GM23338 (cell line): ENCODE data around the gene NRL. TPM values are rescaled to one million over a fixed set of nuclear protein-coding genes. Genes with fewer than 3 reads are reported as not detected.

Experiments used
- ATAC-seq: fragments of 200-7000 bp; cut with Tn5 transposase; 3 replicates; pipeline ENCODE4 v1.9.1; 2020
- DNase-seq: peaks from one replicate; pipeline ENCODE4 v3.0.0-alpha.2; 2015; ENCODE audit warnings: low spot score
- H2AFZ ChIP-seq: fragments of 200-600 bp; sonication (generic); 2 replicates; pipeline ENCODE4 v1.8.0; 2016; ENCODE audit warnings: antibody characterized with exemption, mild to moderate bottlenecking, moderate library complexity
- H3F3A ChIP-seq: fragments of 200-600 bp; sonication (generic); replicated peaks from 2 replicates; pipeline ENCODE4 v1.8.0; 2017; ENCODE audit warnings: antibody characterized with exemption, mixed run types, low read depth
- H3K27ac ChIP-seq: fragments of 200-600 bp; sonication (generic); 2 replicates; pipeline ENCODE4 v1.6.1; 2016; ENCODE audit warnings: low read depth
- H3K27me3 ChIP-seq: fragments of 200-600 bp; sonication (generic); 2 replicates; pipeline ENCODE4 v1.8.0; 2016; ENCODE audit warnings: mild to moderate bottlenecking, mixed run types, moderate library complexity; ENCODE audit not compliant: insufficient read depth
- H3K36me3 ChIP-seq: fragments of 200-600 bp; sonication (generic); 2 replicates; pipeline ENCODE4 v1.8.0; 2016; ENCODE audit warnings: mild to moderate bottlenecking; ENCODE audit not compliant: insufficient read depth
- H3K4me1 ChIP-seq: fragments of 200-600 bp; sonication (generic); 2 replicates; pipeline ENCODE4 v1.8.0; 2016; ENCODE audit warnings: mild to moderate bottlenecking, moderate library complexity; ENCODE audit not compliant: insufficient read depth
- H3K4me2 ChIP-seq: fragments of 200-600 bp; sonication (generic); 2 replicates; pipeline ENCODE4 v1.7.1; 2017; ENCODE audit warnings: mixed run types
- H3K4me3 ChIP-seq: fragments of 200-600 bp; sonication (generic); 2 replicates; pipeline ENCODE4 v1.6.1; 2016; ENCODE audit warnings: mixed run types
- H3K79me2 ChIP-seq: fragments of 200-600 bp; sonication (generic); replicated peaks from 2 replicates; pipeline ENCODE4 v1.8.0; 2017; ENCODE audit warnings: mild to moderate bottlenecking; ENCODE audit not compliant: insufficient read depth
- H3K9me2 ChIP-seq: fragments of 200-600 bp; sonication (generic); 2 replicates; pipeline ENCODE4 v1.8.0; 2017; ENCODE audit not compliant: insufficient read depth
- H4K20me1 ChIP-seq: fragments of 200-600 bp; sonication (generic); replicated peaks from 2 replicates; pipeline ENCODE4 v1.8.0; 2017; ENCODE audit warnings: mild to moderate bottlenecking; ENCODE audit not compliant: insufficient read depth
- H3K27ac Mint-ChIP-seq: 2 replicates; pipeline ENCODE4 v1.8.0; 2020; ENCODE audit warnings: inconsistent platforms, mild to moderate bottlenecking, moderate library complexity, mixed read lengths
- H3K27me3 Mint-ChIP-seq: 3 replicates; pipeline ENCODE4 v1.8.0; 2022; ENCODE audit warnings: low read depth, mild to moderate bottlenecking, moderate library complexity, mixed read lengths, inconsistent platforms; ENCODE audit not compliant: insufficient read depth, poor library complexity
- H3K36me3 Mint-ChIP-seq: 3 replicates; pipeline ENCODE4 v1.8.0; 2021; ENCODE audit warnings: low read depth, mild to moderate bottlenecking, inconsistent platforms, moderate library complexity, mixed read lengths
- H3K4me1 Mint-ChIP-seq: 3 replicates; pipeline ENCODE4 v1.8.0; 2020; ENCODE audit warnings: mild to moderate bottlenecking, inconsistent platforms, mixed read lengths
- H3K4me3 Mint-ChIP-seq: 3 replicates; pipeline ENCODE4 v1.8.0; 2021; ENCODE audit warnings: moderate library complexity, mild to moderate bottlenecking, inconsistent platforms, mixed read lengths
- H3K9me3 Mint-ChIP-seq: 3 replicates; pipeline ENCODE4 v1.8.0; 2020; ENCODE audit warnings: moderate library complexity, mild to moderate bottlenecking, inconsistent platforms, mixed read lengths
- CREB1 ChIP-seq: fragments of 250-450 bp; sonication (Bioruptor Pico); IDR thresholded peaks from 2 replicates; pipeline ENCODE4 v1.5.0; 2020; ENCODE audit warnings: low read depth, mild to moderate bottlenecking, moderate library complexity
- EZH2 ChIP-seq: fragments of 200-600 bp; sonication (generic); IDR thresholded peaks from one replicate; pipeline ENCODE4 v1.8.0; 2017; ENCODE audit warnings: antibody characterized with exemption, mild to moderate bottlenecking, low read depth; ENCODE audit not compliant: unreplicated experiment
- EZH2phosphoT487 ChIP-seq: fragments of 200-600 bp; sonication (generic); IDR thresholded peaks from one replicate; pipeline ENCODE4 v1.8.1; 2018; ENCODE audit warnings: antibody characterized with exemption; ENCODE audit not compliant: unreplicated experiment
- JUNB ChIP-seq: IDR thresholded peaks from one replicate; pipeline ENCODE4 v1.6.1; 2016; ENCODE audit warnings: antibody characterized with exemption; ENCODE audit not compliant: unreplicated experiment
- NANOG ChIP-seq: IDR thresholded peaks from 2 replicates; pipeline ENCODE4 v1.6.1; 2016; ENCODE audit warnings: antibody characterized with exemption, borderline replicate concordance
- POLR2AphosphoS5 ChIP-seq: IDR thresholded peaks from 2 replicates; pipeline ENCODE4 v1.6.1; 2016; ENCODE audit warnings: antibody characterized with exemption, low read depth
- STAT1 ChIP-seq: IDR thresholded peaks from one replicate; pipeline ENCODE4 v1.6.1; 2016; ENCODE audit warnings: antibody characterized with exemption; ENCODE audit not compliant: unreplicated experiment
- ZNF114 ChIP-seq: fragments of 250-450 bp; sonication (Bioruptor Pico); IDR thresholded peaks from 2 replicates; pipeline ENCODE4 v1.5.0; 2020; ENCODE audit warnings: mild to moderate bottlenecking, moderate library complexity
- ZNF331 ChIP-seq: fragments of 250-450 bp; sonication (Bioruptor Pico); IDR thresholded peaks from 2 replicates; pipeline ENCODE4 v1.5.0; 2020; ENCODE audit warnings: low read depth, mild to moderate bottlenecking, moderate library complexity
- polyA plus RNA-seq: library from polyadenylated mRNA; unstranded; fragments of >200 nt; fragmentation: Nextera tagmentation; extraction: Ambion mirVana; gene quantifications from 2 replicates; pipeline ENCODE4 v1.2.1, GENCODE V29; 2016
- total RNA-seq: library from RNA; depleted of rRNA; stranded (reverse); fragments of >200 nt; shearing (Covaris generic); gene quantifications from 2 replicates; pipeline ENCODE4 v1.2.3, GENCODE V29; 2014
- TF ChIP-seq, protein P1 (sequence below): fragments of 250-450 bp; sonication (Bioruptor Pico); IDR thresholded peaks from 2 replicates; pipeline ENCODE4 v1.5.0; 2020; ENCODE audit warnings: mild to moderate bottlenecking, moderate library complexity
- TF ChIP-seq, protein P2 (sequence below), 2 experiments: fragments of 200-600 bp in 1 of 2; sonication (generic) in 1 of 2; conservative IDR thresholded peaks; 2 replicates each; pipeline versions ENCODE4 v1.5.1 to v1.6.1; 2016 to 2017; ENCODE audit warnings: antibody characterized with exemption in 2 of 2, low read depth in 2 of 2, mild to moderate bottlenecking in 2 of 2, moderate library complexity in 1 of 2
- TF ChIP-seq, protein P3 (sequence below): IDR thresholded peaks from 2 replicates; pipeline ENCODE4 v1.6.1; 2016; ENCODE audit warnings: antibody characterized with exemption
- TF ChIP-seq, protein P4 (sequence below): IDR thresholded peaks from one replicate; pipeline ENCODE4 v1.6.1; 2018; ENCODE audit warnings: antibody characterized with exemption; ENCODE audit not compliant: unreplicated experiment

Gene NRL
- total and polyA plus RNA-seq, 2 experiments from 2014 or later: 1.8 to 2.2 TPM

DNA sequence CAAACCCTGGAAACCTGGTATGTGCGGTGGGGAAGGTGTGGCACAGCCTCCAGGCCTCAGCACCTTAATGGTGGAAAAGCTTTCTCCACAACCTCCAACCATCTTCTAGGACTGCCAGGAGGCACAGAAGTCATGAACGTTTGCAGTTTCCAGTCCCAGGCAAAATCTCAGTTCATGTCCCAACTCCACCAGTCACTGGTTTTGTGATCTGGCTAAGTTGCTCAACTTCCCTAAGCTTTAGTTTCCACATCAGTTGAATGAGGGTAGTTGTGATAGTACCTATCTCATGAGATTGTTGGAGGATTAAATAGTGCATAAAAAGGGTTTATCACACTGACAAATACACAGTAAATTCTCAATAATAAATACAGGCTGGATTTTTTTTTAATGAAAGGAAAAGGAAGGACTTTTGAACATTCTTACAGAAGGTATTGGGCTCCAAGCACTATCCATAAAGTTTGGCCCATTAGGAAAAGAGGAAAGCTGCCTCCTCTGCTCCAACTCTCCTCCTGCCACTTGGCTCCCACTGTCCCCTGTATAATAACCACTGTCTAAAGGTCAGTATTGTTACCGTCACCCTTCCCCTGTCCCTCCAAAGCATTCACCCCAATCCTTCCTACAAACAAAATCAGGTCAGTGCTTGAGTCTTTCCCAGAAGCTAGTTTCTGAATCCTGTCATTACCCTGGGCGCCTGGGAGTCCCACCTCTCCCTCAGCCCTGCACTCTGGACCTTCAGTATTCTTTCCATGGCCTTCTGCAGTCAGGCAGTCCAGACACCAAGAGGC, 14.4 kb downstream of the NRL start:
- H3K9me3 Mint-ChIP-seq: peaks cover 14% of the 10 kb centered on the region
- H3K36me3 Mint-ChIP-seq: peaks cover 92% of the 10 kb centered on the region
- H4K20me1 ChIP-seq: peaks cover 5% of the 10 kb centered on the region; the same call in 1 of the 2 replicates
- TF ChIP-seq, protein P1, sequence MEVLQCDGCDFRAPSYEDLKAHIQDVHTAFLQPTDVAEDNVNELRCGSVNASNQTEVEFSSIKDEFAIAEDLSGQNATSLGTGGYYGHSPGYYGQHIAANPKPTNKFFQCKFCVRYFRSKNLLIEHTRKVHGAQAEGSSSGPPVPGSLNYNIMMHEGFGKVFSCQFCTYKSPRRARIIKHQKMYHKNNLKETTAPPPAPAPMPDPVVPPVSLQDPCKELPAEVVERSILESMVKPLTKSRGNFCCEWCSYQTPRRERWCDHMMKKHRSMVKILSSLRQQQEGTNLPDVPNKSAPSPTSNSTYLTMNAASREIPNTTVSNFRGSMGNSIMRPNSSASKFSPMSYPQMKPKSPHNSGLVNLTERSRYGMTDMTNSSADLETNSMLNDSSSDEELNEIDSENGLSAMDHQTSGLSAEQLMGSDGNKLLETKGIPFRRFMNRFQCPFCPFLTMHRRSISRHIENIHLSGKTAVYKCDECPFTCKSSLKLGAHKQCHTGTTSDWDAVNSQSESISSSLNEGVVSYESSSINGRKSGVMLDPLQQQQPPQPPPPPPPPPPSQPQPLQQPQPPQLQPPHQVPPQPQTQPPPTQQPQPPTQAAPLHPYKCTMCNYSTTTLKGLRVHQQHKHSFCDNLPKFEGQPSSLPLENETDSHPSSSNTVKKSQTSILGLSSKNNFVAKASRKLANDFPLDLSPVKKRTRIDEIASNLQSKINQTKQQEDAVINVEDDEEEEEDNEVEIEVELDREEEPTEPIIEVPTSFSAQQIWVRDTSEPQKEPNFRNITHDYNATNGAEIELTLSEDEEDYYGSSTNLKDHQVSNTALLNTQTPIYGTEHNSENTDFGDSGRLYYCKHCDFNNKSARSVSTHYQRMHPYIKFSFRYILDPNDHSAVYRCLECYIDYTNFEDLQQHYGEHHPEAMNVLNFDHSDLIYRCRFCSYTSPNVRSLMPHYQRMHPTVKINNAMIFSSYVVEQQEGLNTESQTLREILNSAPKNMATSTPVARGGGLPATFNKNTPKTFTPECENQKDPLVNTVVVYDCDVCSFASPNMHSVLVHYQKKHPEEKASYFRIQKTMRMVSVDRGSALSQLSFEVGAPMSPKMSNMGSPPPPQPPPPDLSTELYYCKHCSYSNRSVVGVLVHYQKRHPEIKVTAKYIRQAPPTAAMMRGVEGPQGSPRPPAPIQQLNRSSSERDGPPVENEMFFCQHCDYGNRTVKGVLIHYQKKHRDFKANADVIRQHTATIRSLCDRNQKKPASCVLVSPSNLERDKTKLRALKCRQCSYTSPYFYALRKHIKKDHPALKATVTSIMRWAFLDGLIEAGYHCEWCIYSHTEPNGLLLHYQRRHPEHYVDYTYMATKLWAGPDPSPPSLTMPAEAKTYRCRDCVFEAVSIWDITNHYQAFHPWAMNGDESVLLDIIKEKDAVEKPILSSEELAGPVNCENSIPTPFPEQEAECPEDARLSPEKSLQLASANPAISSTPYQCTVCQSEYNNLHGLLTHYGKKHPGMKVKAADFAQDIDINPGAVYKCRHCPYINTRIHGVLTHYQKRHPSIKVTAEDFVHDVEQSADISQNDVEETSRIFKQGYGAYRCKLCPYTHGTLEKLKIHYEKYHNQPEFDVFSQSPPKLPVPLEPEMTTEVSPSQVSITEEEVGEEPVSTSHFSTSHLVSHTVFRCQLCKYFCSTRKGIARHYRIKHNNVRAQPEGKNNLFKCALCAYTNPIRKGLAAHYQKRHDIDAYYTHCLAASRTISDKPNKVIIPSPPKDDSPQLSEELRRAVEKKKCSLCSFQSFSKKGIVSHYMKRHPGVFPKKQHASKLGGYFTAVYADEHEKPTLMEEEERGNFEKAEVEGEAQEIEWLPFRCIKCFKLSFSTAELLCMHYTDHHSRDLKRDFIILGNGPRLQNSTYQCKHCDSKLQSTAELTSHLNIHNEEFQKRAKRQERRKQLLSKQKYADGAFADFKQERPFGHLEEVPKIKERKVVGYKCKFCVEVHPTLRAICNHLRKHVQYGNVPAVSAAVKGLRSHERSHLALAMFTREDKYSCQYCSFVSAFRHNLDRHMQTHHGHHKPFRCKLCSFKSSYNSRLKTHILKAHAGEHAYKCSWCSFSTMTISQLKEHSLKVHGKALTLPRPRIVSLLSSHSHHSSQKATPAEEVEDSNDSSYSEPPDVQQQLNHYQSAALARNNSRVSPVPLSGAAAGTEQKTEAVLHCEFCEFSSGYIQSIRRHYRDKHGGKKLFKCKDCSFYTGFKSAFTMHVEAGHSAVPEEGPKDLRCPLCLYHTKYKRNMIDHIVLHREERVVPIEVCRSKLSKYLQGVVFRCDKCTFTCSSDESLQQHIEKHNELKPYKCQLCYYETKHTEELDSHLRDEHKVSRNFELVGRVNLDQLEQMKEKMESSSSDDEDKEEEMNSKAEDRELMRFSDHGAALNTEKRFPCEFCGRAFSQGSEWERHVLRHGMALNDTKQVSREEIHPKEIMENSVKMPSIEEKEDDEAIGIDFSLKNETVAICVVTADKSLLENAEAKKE: no peak
- no peak for TF ChIP-seq JUNB
- TF ChIP-seq ZNF114 (CRISPR knock-in tag): no peak
- no peak for TF ChIP-seq EZH2
- TF ChIP-seq CREB1 (CRISPR knock-in tag): no peak
- TF ChIP-seq, protein P2, sequence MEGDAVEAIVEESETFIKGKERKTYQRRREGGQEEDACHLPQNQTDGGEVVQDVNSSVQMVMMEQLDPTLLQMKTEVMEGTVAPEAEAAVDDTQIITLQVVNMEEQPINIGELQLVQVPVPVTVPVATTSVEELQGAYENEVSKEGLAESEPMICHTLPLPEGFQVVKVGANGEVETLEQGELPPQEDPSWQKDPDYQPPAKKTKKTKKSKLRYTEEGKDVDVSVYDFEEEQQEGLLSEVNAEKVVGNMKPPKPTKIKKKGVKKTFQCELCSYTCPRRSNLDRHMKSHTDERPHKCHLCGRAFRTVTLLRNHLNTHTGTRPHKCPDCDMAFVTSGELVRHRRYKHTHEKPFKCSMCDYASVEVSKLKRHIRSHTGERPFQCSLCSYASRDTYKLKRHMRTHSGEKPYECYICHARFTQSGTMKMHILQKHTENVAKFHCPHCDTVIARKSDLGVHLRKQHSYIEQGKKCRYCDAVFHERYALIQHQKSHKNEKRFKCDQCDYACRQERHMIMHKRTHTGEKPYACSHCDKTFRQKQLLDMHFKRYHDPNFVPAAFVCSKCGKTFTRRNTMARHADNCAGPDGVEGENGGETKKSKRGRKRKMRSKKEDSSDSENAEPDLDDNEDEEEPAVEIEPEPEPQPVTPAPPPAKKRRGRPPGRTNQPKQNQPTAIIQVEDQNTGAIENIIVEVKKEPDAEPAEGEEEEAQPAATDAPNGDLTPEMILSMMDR (conservative IDR thresholded peaks at IDR 0.05; ENCODE audit: low read depth in 2 of 2): no peak
- TF ChIP-seq EZH2phosphoT487: no peak
- no peak for TF ChIP-seq POLR2AphosphoS5
- TF ChIP-seq NANOG: no peak
- TF ChIP-seq, protein P3, sequence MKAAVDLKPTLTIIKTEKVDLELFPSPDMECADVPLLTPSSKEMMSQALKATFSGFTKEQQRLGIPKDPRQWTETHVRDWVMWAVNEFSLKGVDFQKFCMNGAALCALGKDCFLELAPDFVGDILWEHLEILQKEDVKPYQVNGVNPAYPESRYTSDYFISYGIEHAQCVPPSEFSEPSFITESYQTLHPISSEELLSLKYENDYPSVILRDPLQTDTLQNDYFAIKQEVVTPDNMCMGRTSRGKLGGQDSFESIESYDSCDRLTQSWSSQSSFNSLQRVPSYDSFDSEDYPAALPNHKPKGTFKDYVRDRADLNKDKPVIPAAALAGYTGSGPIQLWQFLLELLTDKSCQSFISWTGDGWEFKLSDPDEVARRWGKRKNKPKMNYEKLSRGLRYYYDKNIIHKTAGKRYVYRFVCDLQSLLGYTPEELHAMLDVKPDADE: no peak
- TF ChIP-seq, protein P4, sequence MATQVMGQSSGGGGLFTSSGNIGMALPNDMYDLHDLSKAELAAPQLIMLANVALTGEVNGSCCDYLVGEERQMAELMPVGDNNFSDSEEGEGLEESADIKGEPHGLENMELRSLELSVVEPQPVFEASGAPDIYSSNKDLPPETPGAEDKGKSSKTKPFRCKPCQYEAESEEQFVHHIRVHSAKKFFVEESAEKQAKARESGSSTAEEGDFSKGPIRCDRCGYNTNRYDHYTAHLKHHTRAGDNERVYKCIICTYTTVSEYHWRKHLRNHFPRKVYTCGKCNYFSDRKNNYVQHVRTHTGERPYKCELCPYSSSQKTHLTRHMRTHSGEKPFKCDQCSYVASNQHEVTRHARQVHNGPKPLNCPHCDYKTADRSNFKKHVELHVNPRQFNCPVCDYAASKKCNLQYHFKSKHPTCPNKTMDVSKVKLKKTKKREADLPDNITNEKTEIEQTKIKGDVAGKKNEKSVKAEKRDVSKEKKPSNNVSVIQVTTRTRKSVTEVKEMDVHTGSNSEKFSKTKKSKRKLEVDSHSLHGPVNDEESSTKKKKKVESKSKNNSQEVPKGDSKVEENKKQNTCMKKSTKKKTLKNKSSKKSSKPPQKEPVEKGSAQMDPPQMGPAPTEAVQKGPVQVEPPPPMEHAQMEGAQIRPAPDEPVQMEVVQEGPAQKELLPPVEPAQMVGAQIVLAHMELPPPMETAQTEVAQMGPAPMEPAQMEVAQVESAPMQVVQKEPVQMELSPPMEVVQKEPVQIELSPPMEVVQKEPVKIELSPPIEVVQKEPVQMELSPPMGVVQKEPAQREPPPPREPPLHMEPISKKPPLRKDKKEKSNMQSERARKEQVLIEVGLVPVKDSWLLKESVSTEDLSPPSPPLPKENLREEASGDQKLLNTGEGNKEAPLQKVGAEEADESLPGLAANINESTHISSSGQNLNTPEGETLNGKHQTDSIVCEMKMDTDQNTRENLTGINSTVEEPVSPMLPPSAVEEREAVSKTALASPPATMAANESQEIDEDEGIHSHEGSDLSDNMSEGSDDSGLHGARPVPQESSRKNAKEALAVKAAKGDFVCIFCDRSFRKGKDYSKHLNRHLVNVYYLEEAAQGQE: no peak
- no peak for TF ChIP-seq ZNF331 (CRISPR knock-in tag)
- no peak for TF ChIP-seq STAT1
- peaks cover 11% of the 10 kb centered on the region for H3K27me3 Mint-ChIP-seq
- no peak overlapping the region for H3K27ac Mint-ChIP-seq
- no peak overlapping the region for H3K4me2 ChIP-seq
- ATAC-seq (no peak), DNase-seq (no peak)
- peaks cover 31% of the 10 kb centered on the region for H3K36me3 ChIP-seq
- H3K27me3 ChIP-seq: no peaks in the 10 kb centered on the region
- H3K4me3 ChIP-seq: no peak overlapping the region
- no peak overlapping the region for H3K27ac ChIP-seq
- no peak overlapping the region for H3K4me3 Mint-ChIP-seq
- peaks cover 6% of the 10 kb centered on the region for H3K4me1 ChIP-seq
- H3K4me1 Mint-ChIP-seq: peaks cover 12% of the 10 kb centered on the region
- peaks cover 10% of the 10 kb centered on the region; the same call in 1 of the 2 replicates for H3F3A ChIP-seq
- no peak overlapping the region for H2AFZ ChIP-seq
- H3K79me2 ChIP-seq: peaks cover 11% of the 10 kb centered on the region
- H3K9me2 ChIP-seq: no peaks in the 10 kb centered on the region
